Measurements from ENCODE around the gene LRRIQ3.

The LRRIQ3 gene

GRCh38 chr1:74237787-74238186, 39.8 kb upstream of the LRRIQ3 start:
- H2AFZ ChIP-seq (ENCODE audit: low read depth, low read length): no peak overlapping the region
- H3K9ac ChIP-seq (ENCODE audit: low read depth, low read length): no peak overlapping the region
- H3K27ac ChIP-seq (ENCODE audit: low read length): no peak overlapping the region
- no peaks in the 10 kb centered on the region for H3K79me2 ChIP-seq (ENCODE audit: insufficient read depth, low read length)
- no peak for TF ChIP-seq EZH2 (IDR thresholded peaks at IDR 0.05; ENCODE audit: borderline replicate concordance, low read depth, low read length, severe bottlenecking)
- TF ChIP-seq CTCF (IDR thresholded peaks at IDR 0.05; ENCODE audit: borderline replicate concordance, extremely low read depth, low read length, poor library complexity, severe bottlenecking): no peak
- no peaks in the 10 kb centered on the region for H3K4me1 ChIP-seq (ENCODE audit: insufficient read depth, low read length)
- no peak overlapping the region for H3K4me2 ChIP-seq (ENCODE audit: insufficient read depth, low read length)
- H4K20me1 ChIP-seq (ENCODE audit: insufficient read depth, low read length): no peaks in the 10 kb centered on the region
- no peaks in the 10 kb centered on the region for H3K9me3 ChIP-seq (ENCODE audit: insufficient read depth, low read length, severe bottlenecking)
- H3K27me3 ChIP-seq (ENCODE audit: insufficient read depth, low read length, poor library complexity): no peaks in the 10 kb centered on the region
- no peaks in the 10 kb centered on the region for H3K36me3 ChIP-seq (ENCODE audit: insufficient read depth, low read length)
- H3K4me3 ChIP-seq (ENCODE audit: low read depth in 1 of 2, low read length in 2 of 2): no peak overlapping the region
- DNase-seq (no peak), ATAC-seq (ENCODE audit: insufficient read depth, low read depth) (no peak)

GRCh38 chr1:74237035-74237434, 39.1 kb upstream of the LRRIQ3 start:
- no peak for TF ChIP-seq CTCF (IDR thresholded peaks at IDR 0.05; ENCODE audit: borderline replicate concordance, extremely low read depth, low read length, poor library complexity, severe bottlenecking)
- TF ChIP-seq EZH2 (IDR thresholded peaks at IDR 0.05; ENCODE audit: borderline replicate concordance, low read depth, low read length, severe bottlenecking): no peak
- Histone ChIP-seq H3K79me2 (ENCODE audit: insufficient read depth, low read length) (no peaks in the 10 kb centered on the region), H3K9me3 (ENCODE audit: insufficient read depth, low read length, severe bottlenecking) (no peaks in the 10 kb centered on the region), H3K27ac (ENCODE audit: low read length) (no peak overlapping the region), H3K4me2 (ENCODE audit: insufficient read depth, low read length) (no peak overlapping the region), H3K36me3 (ENCODE audit: insufficient read depth, low read length) (no peaks in the 10 kb centered on the region), H3K4me3 (ENCODE audit: low read depth in 1 of 2, low read length in 2 of 2) (no peak overlapping the region), H3K9ac (ENCODE audit: low read depth, low read length) (no peak overlapping the region), H3K27me3 (ENCODE audit: insufficient read depth, low read length, poor library complexity) (no peaks in the 10 kb centered on the region), H2AFZ (ENCODE audit: low read depth, low read length) (no peak overlapping the region), H3K4me1 (ENCODE audit: insufficient read depth, low read length) (no peaks in the 10 kb centered on the region), H4K20me1 (ENCODE audit: insufficient read depth, low read length) (no peaks in the 10 kb centered on the region)
- DNase-seq (no peak), ATAC-seq (ENCODE audit: insufficient read depth, low read depth) (no peak)

- Histone ChIP-seq H3K4me2 (ENCODE audit: insufficient read depth, low read length) (no peak overlapping the region), H3K9ac (ENCODE audit: low read depth, low read length) (no peak overlapping the region), H3K4me3 (ENCODE audit: low read depth in 1 of 2, low read length in 2 of 2) (no peak overlapping the region), H3K9me3 (ENCODE audit: insufficient read depth, low read length, severe bottlenecking) (no peaks in the 10 kb centered on the region), H2AFZ (ENCODE audit: low read depth, low read length) (no peak overlapping the region), H4K20me1 (ENCODE audit: insufficient read depth, low read length) (no peaks in the 10 kb centered on the region), H3K79me2 (ENCODE audit: insufficient read depth, low read length) (no peaks in the 10 kb centered on the region), H3K4me1 (ENCODE audit: insufficient read depth, low read length) (no peaks in the 10 kb centered on the region), H3K36me3 (ENCODE audit: insufficient read depth, low read length) (no peaks in the 10 kb centered on the region), H3K27me3 (ENCODE audit: insufficient read depth, low read length, poor library complexity) (no peaks in the 10 kb centered on the region), H3K27ac (ENCODE audit: low read length) (no peak overlapping the region)
- ATAC-seq (ENCODE audit: insufficient read depth, low read depth) (no peak), DNase-seq (no peak)
- TF ChIP-seq CTCF (IDR thresholded peaks at IDR 0.05; ENCODE audit: borderline replicate concordance, extremely low read depth, low read length, poor library complexity, severe bottlenecking): no peak
- TF ChIP-seq EZH2 (IDR thresholded peaks at IDR 0.05; ENCODE audit: borderline replicate concordance, low read depth, low read length, severe bottlenecking): no peak
These were observed 38.5 kb upstream of the LRRIQ3 start for GRCh38 chr1:74236440-74236839.

GRCh38 chr1:74235153-74235552, 37.2 kb upstream of the LRRIQ3 start, which contains the start of gene TNNI3K:
TNNI3K (plus strand) TSS chr1:74235387; CDS start chr1:74235452, 65 bp downstream.
- no peak for ATAC-seq (ENCODE audit: insufficient read depth, low read depth)

More at GRCh38 chr1:74235153-74235552, 37.2 kb upstream of the LRRIQ3 start, which contains the start of gene TNNI3K:
- Histone ChIP-seq H3K9me3 (ENCODE audit: insufficient read depth, low read length, severe bottlenecking) (no peaks in the 10 kb centered on the region), H3K4me1 (ENCODE audit: insufficient read depth, low read length) (no peaks in the 10 kb centered on the region), H4K20me1 (ENCODE audit: insufficient read depth, low read length) (no peaks in the 10 kb centered on the region), H2AFZ (ENCODE audit: low read depth, low read length) (no peak within 1 kb of the TSS), H3K27me3 (ENCODE audit: insufficient read depth, low read length, poor library complexity) (no peaks in the 10 kb centered on the region), H3K4me3 (ENCODE audit: low read depth in 1 of 2, low read length in 2 of 2) (no peak within 1 kb of the TSS), H3K36me3 (ENCODE audit: insufficient read depth, low read length) (no peaks in the 10 kb centered on the region), H3K4me2 (ENCODE audit: insufficient read depth, low read length) (no peak within 1 kb of the TSS), H3K27ac (ENCODE audit: low read length) (no peak within 1 kb of the TSS), H3K79me2 (ENCODE audit: insufficient read depth, low read length) (no peaks in the 10 kb centered on the region), H3K9ac (ENCODE audit: low read depth, low read length) (no peak within 1 kb of the TSS)
- DNase-seq: no peak
- no peak for TF ChIP-seq CTCF (IDR thresholded peaks at IDR 0.05; ENCODE audit: borderline replicate concordance, extremely low read depth, low read length, poor library complexity, severe bottlenecking)
- TF ChIP-seq EZH2 (IDR thresholded peaks at IDR 0.05; ENCODE audit: borderline replicate concordance, low read depth, low read length, severe bottlenecking): no peak
